ENCODE measurements around the gene LRRC66.
A peak's percentile ranks its signal among the peaks of the same experiment; 100 is the strongest.

LRRC66 gene

GRCh38 chr4:52019936-52020657 lies at the start of gene LRRC66:
LRRC66 (minus strand) TSS chr4:52020363; CDS start chr4:52017613, 2,750 bp downstream.
- DNase-seq: no peak

GRCh38 chr4:52069571-52069970 lies 49.4 kb upstream of the LRRC66 start:
- no peak for DNase-seq

GRCh38 chr4:52059372-52059771 lies 39.2 kb upstream of the LRRC66 start:
- no peak for DNase-seq

GRCh38 chr4:52058275-52058674 lies 38.1 kb upstream of the LRRC66 start:
- DNase-seq: no peak

- no peak for DNase-seq
Measured at GRCh38 chr4:52057196-52057595, 37.0 kb upstream of the LRRC66 start.

GRCh38 chr4:52054254-52054653 lies 34.1 kb upstream of the LRRC66 start:
- no peak for DNase-seq

- DNase-seq: no peak
Measured at GRCh38 chr4:52052475-52052780, 32.3 kb upstream of the LRRC66 start.

- no peak for DNase-seq
Measured at GRCh38 chr4:52051615-52052474, 31.7 kb upstream of the LRRC66 start.

- no peak for DNase-seq
Measured at GRCh38 chr4:52051213-52051614, 31.1 kb upstream of the LRRC66 start, which contains the start of gene SPATA18. SPATA18 (plus strand) TSS chr4:52051304; CDS start chr4:52051705, 401 bp downstream.

GRCh38 chr4:52049266-52049665 lies 29.1 kb upstream of the LRRC66 start:
- no peak for DNase-seq

GRCh38 chr4:52045028-52045427 lies 24.9 kb upstream of the LRRC66 start:
- DNase-seq: no peak

GRCh38 chr4:52038103-52038912 lies 18.1 kb upstream of the LRRC66 start, which contains the start of gene SGCB:
SGCB (minus strand) TSS chr4:52038299; CDS start chr4:52038259, 40 bp downstream.
- peak; percentile 74 for DNase-seq

GRCh38 chr4:52037689-52038102 lies 17.5 kb upstream of the LRRC66 start:
- no peak for DNase-seq

GRCh38 chr4:52036886-52037530 lies 16.8 kb upstream of the LRRC66 start:
- no peak for DNase-seq

GRCh38 chr4:52035190-52035589 lies 15.0 kb upstream of the LRRC66 start:
- DNase-seq: no peak

GRCh38 chr4:52032005-52032404 lies 11.8 kb upstream of the LRRC66 start:
- no peak for DNase-seq

GRCh38 chr4:52028970-52029369 lies 8.8 kb upstream of the LRRC66 start:
- DNase-seq: no peak

GRCh38 chr4:52017814-52018213 lies 2.3 kb downstream of the LRRC66 start:
- no peak for DNase-seq

- no peak for DNase-seq
Measured at GRCh38 chr4:52016981-52017380, 3.2 kb downstream of the LRRC66 start.

GRCh38 chr4:52015366-52015765 lies 4.8 kb downstream of the LRRC66 start:
- no peak for DNase-seq

- no peak for DNase-seq
Measured at GRCh38 chr4:52014903-52015302, 5.3 kb downstream of the LRRC66 start.

GRCh38 chr4:52012651-52013050 lies 7.5 kb downstream of the LRRC66 start:
- DNase-seq: no peak

- DNase-seq: no peak
Measured at GRCh38 chr4:52010986-52011385, 9.2 kb downstream of the LRRC66 start.

All from CD4-positive, alpha-beta T cell treated with Interleukin-21 for 1 hour (primary cell).